G401 (cell line): ENCODE data around the gene CACTIN. TPM values are rescaled to one million over a fixed set of nuclear protein-coding genes. Genes with fewer than 3 reads are reported as not detected.
"Not testable (repeated sequence)": the region's sequence is repeated elsewhere in the genome, so short reads cannot be mapped to it uniquely, and the experiment has no call there.

Experiments
- DNase-seq: peaks from one replicate; pipeline ENCODE4 v3.0.0-alpha.2; 2015; ENCODE audit warnings: low spot score
- in situ Hi-C: cut with HindIII; loops from 2 replicates; pipeline ENCODE4 v1.10.0; 2016; ENCODE audit warnings: low sequenced_read_pairs, mixed read lengths
- total RNA-seq: library from RNA; depleted of rRNA; stranded (reverse); fragments of >200 nt; shearing (Covaris generic); gene quantifications from 2 replicates; pipeline ENCODE4 v1.2.3, GENCODE V29; 2014; rRNA removed

The CACTIN gene
- 43.3 and 47.8 TPM in 2 replicates for total RNA-seq

DNA sequence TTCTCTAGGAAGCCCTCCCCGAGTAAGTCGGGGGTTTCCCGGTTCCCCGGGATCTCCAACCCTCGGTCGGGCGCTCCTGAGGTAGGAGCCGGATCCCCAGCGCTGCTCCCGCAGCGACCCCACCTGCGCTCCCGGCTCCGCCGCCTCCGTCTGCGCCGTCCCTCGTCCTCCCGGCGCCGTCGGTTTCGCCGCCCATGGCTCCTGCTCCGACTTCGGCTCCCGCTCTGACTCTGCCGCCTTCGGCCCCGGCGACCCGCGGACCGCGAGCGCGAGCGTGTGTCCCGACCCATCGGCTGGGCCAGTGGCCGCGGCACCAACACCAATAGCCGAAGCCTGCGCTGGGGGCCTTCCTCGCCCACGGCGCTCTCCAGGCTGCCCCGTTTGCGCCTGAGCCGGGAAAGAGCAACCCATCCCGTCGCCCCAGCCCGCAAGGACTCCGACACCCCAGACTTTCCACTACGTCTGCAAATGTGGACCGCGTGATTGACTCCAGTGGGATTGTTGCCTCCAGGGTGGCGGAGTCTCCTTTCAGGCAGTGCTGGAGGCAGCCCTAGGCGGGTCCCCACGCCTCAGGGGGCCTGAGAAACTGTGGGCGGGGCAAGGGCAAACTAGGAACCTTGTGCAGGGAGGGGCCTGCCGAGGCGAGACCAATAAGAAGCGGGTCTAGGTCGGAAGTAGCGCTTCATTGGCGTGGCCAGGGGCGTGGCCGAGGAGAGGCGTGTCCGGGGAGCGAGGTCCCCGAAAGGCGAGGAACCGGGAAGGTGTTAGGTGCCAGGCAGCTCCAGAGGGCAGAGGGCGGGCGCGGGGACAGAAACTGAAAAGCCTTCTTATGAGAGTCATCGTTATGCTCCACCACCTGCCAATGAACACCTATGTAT is at the start of gene CACTIN:
Gene CACTIN, minus strand, starts transcription at position 318 of the 878 bp plus-strand sequence. Its CDS starts 28 bp downstream, at position 290.
- in situ Hi-C loops = no loop called here
- peak; percentile 98 for DNase-seq

DNA sequence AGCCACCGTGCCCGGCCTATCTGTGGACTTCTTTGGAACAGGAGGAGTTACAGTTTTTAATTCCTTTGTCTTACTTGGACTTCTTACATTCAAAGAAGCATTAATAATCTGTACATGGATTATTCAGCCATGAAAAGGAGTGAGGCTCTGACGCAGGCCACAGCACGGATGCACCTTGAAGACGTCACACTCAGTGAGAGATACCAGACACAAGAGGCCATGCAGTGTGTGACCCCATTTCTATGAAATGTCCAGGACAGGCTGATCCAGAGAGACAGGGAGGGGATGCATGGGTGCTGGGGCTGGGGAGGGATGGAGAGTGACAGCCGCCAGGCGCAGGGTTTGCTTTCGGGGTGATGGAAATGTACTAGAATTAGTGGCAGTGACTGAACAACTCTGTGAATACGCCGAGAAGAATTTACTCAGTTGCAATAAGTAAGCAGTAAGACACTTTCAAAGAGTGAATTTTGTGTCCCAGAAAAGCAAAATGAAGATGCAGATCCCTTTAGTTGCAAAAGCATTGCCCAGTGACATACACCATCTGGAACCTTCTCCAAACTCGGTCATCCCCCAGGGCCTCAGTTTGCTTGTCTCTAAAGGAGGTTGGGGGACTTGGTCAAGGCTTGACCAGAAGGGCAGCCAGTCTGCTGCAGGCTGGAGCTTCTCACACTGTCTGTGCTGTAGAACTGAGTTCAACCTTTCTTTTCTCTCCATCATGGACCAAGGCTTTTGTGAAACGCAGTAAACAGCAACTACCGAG is 48.4 kb upstream of the CACTIN start:
- DNase-seq = no peak
- in situ Hi-C loops = no loop called here

DNA sequence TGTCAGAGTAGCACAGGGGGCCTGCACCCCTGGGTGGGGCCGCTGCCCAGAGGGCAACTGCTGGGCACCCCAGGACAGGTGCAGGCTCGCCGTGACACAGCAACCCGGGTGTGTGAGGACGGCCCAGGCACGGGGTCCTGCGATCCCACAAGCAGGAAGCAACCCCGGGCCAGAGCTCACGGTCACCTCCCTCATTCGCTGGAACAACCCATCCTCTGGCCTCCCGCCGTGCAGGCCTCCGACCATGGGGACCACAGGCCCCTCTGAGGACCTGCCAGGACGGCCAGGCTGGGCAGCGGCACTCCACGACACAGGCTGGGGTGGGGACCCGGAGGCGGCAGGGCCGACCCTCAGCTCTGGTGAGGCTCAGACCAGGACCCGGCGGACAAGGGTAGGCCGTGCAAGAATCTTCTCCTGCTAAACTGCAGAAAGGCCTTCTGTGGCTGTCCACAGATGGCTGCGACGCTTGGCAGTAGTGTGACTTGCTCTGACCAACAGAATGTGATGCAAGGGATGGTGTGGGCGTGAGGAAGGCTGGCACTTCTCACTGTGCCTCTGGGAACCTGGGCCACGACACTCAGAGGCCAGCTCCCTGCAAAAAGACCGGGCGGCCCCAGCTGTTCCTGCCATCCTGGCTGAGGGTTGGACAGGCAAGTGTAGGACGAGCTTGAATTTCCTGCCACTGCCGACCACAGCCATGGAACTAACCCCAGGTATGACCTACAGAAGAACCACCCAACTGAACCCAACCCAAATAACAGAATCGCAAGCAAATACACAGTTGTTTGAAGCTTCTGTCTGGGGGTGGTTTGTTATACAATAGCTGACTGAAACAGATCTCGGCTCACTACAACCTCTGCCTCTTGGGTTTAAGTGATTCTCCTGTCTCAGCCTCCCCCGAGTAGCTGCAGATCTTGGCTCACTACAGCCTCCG is 47.2 kb upstream of the CACTIN start:
- DNase-seq = peak; percentile 66
- in situ Hi-C loops = no loop called here

DNA sequence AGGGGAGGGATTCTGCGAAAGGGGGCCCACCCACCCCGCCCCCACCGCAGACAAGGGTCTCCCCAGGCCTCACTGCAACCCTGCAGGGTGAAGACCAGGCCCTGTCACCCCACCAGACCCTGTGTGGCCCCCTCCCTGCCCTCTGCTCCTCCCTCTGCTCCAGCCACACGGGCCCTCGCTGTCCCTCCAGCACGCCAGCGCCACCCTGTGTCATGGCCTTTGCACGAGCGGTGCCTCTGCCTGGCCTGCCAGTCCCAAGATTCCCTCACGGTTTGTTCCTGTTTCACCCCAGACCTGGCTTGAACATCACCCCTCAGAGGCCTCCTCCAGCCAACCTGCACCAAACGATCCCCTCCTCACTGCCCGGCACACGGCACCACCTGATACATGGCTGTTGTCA is 46.4 kb upstream of the CACTIN start:
- in situ Hi-C loops = no loop called here

DNA sequence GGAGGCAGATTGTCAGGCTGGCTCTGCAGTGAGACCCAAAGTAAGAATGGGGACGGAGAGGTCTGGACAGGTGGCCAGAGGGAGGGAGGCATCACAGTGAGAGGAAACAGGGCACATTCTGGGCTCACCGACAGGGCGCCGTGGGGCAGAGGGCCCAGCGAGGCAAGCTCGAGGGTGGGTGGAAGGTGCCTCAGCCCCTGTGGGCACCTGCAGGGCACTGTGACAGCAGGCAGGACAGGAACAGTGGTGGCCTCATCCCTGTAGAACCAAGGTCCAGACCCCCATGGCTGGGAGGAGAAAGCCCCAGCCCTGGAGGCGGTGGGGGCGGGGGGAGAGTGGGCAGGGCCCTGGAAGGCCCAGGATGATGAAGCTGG is 46.0 kb upstream of the CACTIN start:
- DNase-seq = no peak
- in situ Hi-C loops = no loop called here

More for the DNA sequence above, 46.4 kb upstream of the CACTIN start:
- no peak for DNase-seq

DNA sequence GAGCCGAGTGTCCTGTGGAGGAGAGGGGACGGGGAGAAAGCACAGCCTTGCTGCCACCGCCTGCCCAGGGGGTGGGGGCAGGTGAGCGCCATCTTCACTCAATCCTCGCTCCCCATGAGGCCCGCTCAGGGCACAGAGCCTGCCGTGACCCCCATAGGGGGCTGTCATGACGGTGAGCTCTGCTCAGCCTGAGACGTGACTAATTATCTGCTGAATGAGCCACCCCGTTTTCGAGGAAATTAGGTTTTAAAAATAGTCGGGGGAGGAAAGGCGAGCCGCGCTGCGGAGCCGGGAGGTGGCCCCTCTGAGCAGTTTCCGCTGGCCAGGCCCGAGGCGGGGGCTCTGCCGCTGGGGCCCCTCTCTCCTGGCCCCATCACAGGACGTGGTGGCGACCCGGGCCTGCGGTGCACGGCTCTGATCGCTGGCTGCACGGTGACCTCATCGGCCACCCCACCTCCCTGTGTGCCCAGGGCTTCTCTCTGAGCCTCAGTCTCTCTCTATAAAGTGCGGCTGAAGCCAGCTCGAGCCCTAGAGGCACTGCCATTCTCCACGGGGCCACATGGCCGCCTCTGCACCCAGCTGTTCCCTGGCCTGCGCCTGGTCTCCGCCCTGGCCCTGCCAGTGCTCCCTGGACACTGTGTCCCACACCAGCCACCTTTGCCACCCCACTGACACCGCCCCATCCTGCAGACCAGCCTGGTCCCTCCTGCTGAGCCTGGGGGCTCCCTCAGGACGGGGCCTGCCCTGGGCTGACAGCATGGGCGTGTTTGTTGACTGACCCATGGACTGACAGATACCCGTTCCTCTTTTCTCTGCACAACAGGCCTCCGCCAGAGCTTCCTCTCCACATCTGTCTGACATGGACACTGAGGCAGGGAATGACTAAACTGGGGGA is 45.3 kb upstream of the CACTIN start:
- in situ Hi-C loops = no loop called here

GRCh38 chr19:3670796-3671679 is 44.4 kb upstream of the CACTIN start:
- DNase-seq = no peak
- in situ Hi-C loops = no loop called here

More for the DNA sequence above, 45.3 kb upstream of the CACTIN start:
- DNase-seq = no peak

DNA sequence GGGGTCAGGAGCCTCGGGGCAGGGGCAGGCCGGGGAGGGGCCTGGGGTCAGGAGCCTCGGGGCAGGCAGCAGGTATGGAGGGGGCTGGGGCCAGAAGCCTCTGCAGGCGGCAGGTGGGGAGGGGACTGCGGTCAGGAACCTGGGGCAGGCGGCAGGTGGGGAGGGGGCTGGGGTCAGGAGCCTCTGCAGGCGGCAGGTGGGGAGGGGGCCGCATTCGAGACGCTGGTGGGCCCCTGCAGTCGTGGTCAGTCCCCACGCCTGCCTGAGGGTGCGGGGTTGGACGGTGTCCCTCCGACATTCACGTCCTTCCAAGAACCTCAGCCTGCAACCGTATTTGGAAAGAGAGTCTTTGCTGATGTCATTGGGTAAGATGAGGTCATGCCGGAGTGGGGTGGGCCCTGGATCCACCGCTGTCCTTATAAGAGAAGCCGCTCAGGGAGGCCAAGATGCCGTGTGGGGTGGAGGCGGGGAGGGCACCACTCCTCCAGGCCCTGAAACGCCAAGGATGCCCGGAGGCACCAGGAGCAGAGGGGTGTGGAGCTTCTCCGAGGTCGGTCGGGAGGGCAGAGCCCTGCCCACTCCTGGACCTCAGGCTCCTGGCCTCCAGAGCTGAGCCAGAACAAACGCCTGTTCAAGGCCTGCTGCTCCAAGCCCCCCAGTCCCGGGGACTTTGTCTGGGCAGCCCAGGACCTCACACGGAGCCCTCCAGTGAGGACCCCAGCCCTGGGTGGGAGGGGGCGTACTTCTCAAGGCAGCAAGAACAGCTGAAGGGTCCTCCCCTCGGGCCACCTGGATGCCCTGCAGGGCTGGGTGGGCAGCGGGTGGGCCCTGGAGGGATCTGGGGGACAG is 43.6 kb upstream of the CACTIN start:
- in situ Hi-C loops = no loop called here

GRCh38 chr19:3669082-3669946 is 42.7 kb upstream of the CACTIN start:
- in situ Hi-C loops = no loop called here
- DNase-seq = peak; percentile 28

More for the DNA sequence above, 43.6 kb upstream of the CACTIN start:
- peak; percentile 75 for DNase-seq

DNA sequence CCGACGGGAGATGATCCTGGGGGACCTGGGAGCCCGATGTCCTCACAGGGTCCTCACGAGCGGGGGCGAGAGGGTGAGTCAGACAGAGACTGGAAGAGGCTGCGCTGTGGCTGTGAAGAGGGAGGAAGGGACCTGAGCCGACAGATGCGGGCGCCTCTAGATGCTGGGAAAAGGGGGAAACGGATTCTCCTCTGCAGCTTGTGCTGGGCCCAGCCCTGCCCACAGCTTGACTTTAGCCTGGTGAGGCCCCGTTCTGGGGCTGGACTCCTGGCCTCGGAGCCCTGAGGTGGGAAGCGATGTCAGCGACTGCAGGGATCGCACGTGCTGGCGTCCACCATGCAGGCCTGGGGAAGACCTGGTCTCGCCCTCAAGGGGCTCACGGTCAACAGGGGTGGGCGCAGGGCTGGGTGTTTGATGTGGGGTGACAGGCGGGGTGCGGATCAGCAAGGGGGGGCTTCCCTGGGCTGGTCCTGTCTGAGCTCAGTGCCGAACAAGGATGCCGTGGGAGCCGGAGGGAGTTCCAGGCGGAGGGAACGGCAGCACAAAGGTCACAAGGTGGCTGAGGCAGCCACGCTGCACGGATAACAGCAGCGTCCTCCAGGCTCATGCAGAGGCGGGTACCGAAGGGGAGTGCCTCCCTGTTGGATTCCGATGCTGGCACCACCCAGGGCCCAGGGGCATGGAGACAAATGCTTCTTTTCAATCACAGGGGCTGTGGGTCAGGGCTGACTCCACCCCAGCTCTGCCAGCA is 41.9 kb upstream of the CACTIN start:
- in situ Hi-C loops = no loop called here
- no peak for DNase-seq

- in situ Hi-C loops = no loop called here
- DNase-seq = no peak
Observed at GRCh38 chr19:3667766-3668165, 41.2 kb upstream of the CACTIN start.

DNA sequence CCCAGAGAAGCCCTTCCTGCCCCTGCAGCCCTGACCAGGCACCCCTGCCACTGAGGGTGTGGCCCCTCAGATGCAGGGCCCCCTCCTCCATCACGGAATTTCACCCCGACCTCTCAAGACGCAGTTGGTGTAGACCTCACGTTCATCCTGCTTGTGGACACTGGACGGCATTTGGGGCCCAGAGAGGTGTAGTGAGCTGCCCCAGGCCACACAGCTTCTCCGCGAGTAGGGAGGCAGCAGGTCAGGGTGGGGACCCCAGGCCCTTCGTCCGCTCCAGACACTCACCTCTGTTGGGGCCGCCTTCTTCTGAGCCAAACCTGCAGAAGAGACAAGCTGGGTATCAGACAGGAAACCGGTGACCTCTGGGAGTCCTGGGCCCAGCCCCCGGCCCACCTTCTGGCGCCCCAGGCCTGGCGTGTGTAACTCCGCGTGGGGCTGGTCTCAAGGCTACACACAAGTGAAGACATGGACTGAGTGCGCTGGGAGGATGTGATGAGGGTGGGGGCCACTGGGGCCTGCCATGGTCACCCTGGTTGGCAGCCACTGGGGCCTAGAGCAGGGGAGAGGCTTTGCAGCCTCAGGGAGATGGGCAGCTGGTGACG is 40.5 kb upstream of the CACTIN start:
- in situ Hi-C loops = no loop called here
- DNase-seq = no peak

- DNase-seq, in situ Hi-C loops: not testable (repeated sequence)
Observed at GRCh38 chr19:3666545-3666856, 39.9 kb upstream of the CACTIN start.

- DNase-seq = peak; percentile 69
- in situ Hi-C loops = no loop called here
Observed at GRCh38 chr19:3665681-3666544, 39.3 kb upstream of the CACTIN start.
